K562 (cell line): ENCODE results near the gene NSUN2. TPM values are rescaled to one million over a fixed set of nuclear protein-coding genes. Genes with fewer than 3 reads are reported as not detected.
A peak's percentile ranks its signal among the peaks of the same experiment; 100 is the strongest.

Experiments used
- ATAC-seq: fragments of 200-7000 bp; cut with Tn5 transposase; 3 replicates; pipeline ENCODE4 v1.9.1; 2020; ENCODE audit warnings: moderate library complexity
- BruUV-seq: library from RNA; stranded (reverse); fragments of 400-500 nt; replicated peaks from 2 replicates; lab custom pipeline; 2021; lab: Mats Ljungman, UMichigan
- CTCF ChIA-PET: fragments of 300-600 bp; formaldehyde crosslinking; extraction: SDS; loops from one replicate; lab custom pipeline; 2021; ENCODE audit warnings: low intra/inter-chr PET ratio; lab: Yijun Ruan, JAX
- POLR2A ChIA-PET: fragments of 300-600, 350-650 bp; sonication (Branson Sonifier 250); formaldehyde crosslinking; extraction: SDS; loops from one replicate; lab custom pipeline; 2021; ENCODE audit warnings: antibody characterized with exemption, inconsistent platforms; lab: Yijun Ruan, JAX
- DNase-seq, 4 experiments: peaks; one replicate each; pipeline versions ENCODE4 v3.0.0 to v3.0.0-alpha.2; 2011 to 2018; ENCODE audit warnings: low spot score in 3 of 4, mixed read lengths in 3 of 4; ENCODE audit errors: extremely low read depth in 1 of 4
- FAIRE-seq: peaks from 2 replicates; lab custom pipeline; 2011; peaks lifted over from hg19 to GRCh38; lab: Jason Lieb, UNC
- H2AFZ ChIP-seq: 2 replicates; pipeline ENCODE4 v1.6.0; 2011; ENCODE audit warnings: low read depth, low read length, control low read depth, inconsistent platforms
- H3K27ac ChIP-seq: fragments of 200-600 bp; 3 replicates; pipeline ENCODE4 v1.8.0; 2011; ENCODE audit warnings: low read depth, mild to moderate bottlenecking, control low read depth, inconsistent platforms, low read length, moderate library complexity, mixed read lengths; ENCODE audit errors: extremely low read depth
- H3K27me3 ChIP-seq, 2 experiments: fragments of 300-600 bp in 1 of 2; 2 replicates in 1 of 2; 3 replicates in 1 of 2; pipeline versions ENCODE4 v1.6.0 to v1.8.0; 2011; ENCODE audit warnings: inconsistent platforms in 2 of 2, low read length in 2 of 2, mild to moderate bottlenecking in 1 of 2, mixed read lengths in 1 of 2, moderate library complexity in 1 of 2; ENCODE audit not compliant: control insufficient read depth in 2 of 2, insufficient read depth in 2 of 2
- H3K36me3 ChIP-seq: fragments of 300-600 bp; 3 replicates; pipeline ENCODE4 v1.8.0; 2011; ENCODE audit warnings: mild to moderate bottlenecking, low read length, inconsistent platforms; ENCODE audit not compliant: control insufficient read depth, insufficient read depth
- H3K4me1 ChIP-seq, 2 experiments: fragments of 200-600 bp in 1 of 2; replicated peaks in 1 of 2; 2 replicates in 1 of 2; 3 replicates in 1 of 2; pipeline versions ENCODE4 v1.5.1 to v1.8.0; 2011; ENCODE audit warnings: inconsistent platforms in 2 of 2, low read length in 2 of 2, mild to moderate bottlenecking in 1 of 2, mixed read lengths in 1 of 2, moderate library complexity in 1 of 2; ENCODE audit not compliant: control insufficient read depth in 2 of 2, insufficient read depth in 2 of 2
- H3K4me2 ChIP-seq: 2 replicates; pipeline ENCODE4 v1.6.1; 2011; ENCODE audit warnings: low read length, control low read depth, inconsistent platforms, mixed read lengths; ENCODE audit not compliant: insufficient read depth
- H3K4me3 ChIP-seq: fragments of 200-600 bp; sonication (generic), shearing (Covaris generic); 2 replicates; pipeline ENCODE4 v1.5.1; 2016; ENCODE audit warnings: control low read depth, inconsistent platforms
- H3K79me2 ChIP-seq: fragments of 200-600 bp; 3 replicates; pipeline ENCODE4 v1.8.0; 2011; ENCODE audit warnings: low read length, inconsistent platforms; ENCODE audit not compliant: control insufficient read depth, insufficient read depth
- H3K9ac ChIP-seq, 2 experiments: 2 replicates each; pipeline versions ENCODE4 v1.6.0 to v1.6.1; 2011; ENCODE audit warnings: low read depth in 2 of 2, low read length in 2 of 2, control low read depth in 1 of 2, inconsistent platforms in 1 of 2, mild to moderate bottlenecking in 1 of 2, mixed read lengths in 1 of 2; ENCODE audit not compliant: insufficient read depth in 1 of 2
- H3K9me1 ChIP-seq: one replicate; pipeline ENCODE4 v1.6.0; 2011; ENCODE audit warnings: inconsistent platforms, mild to moderate bottlenecking, low read length, moderate library complexity; ENCODE audit not compliant: control insufficient read depth, insufficient read depth
- H3K9me3 ChIP-seq: replicated peaks from 2 replicates; pipeline ENCODE4 v1.5.1; 2011; ENCODE audit warnings: low read depth, low read length, inconsistent platforms; ENCODE audit not compliant: control insufficient read depth, insufficient read depth
- H4K20me1 ChIP-seq: replicated peaks from 2 replicates; pipeline ENCODE4 v1.6.1; 2011; ENCODE audit warnings: low read length, inconsistent platforms, mixed read lengths; ENCODE audit not compliant: control insufficient read depth, insufficient read depth
- ARNT ChIP-seq, 2 experiments: fragments of 450-650 bp; IDR thresholded peaks; 2 replicates each; pipeline ENCODE4 v1.6.1; 2016; ENCODE audit warnings: mild to moderate bottlenecking in 1 of 2
- BRCA1 ChIP-seq, 2 experiments: fragments of 450-650 bp in 1 of 2; sonication (generic) in 1 of 2; formaldehyde crosslinking in 1 of 2; IDR thresholded peaks; 2 replicates each; pipeline versions ENCODE4 v1.5.0 to v1.6.1; 2017 to 2020; ENCODE audit warnings: mild to moderate bottlenecking in 1 of 2, missing genetic modification reagents in 1 of 2
- CBX3 ChIP-seq, 2 experiments: IDR thresholded peaks; 1 replicate in 1 of 2; 2 replicates in 1 of 2; pipeline ENCODE4 v1.6.1; 2012; ENCODE audit warnings: inconsistent platforms in 2 of 2, low read length in 2 of 2, borderline replicate concordance in 1 of 2, control low read depth in 1 of 2
- CBX5 ChIP-seq: IDR thresholded peaks from 2 replicates; pipeline ENCODE4 v1.6.1; 2014; ENCODE audit warnings: low read depth, borderline replicate concordance
- CEBPB ChIP-seq: fragments of 450-650 bp; IDR thresholded peaks from 2 replicates; pipeline ENCODE4 v1.6.1; 2016; ENCODE audit warnings: missing genetic modification characterization, missing compliant biosample characterization
- CREB3 ChIP-seq: fragments of 450-650 bp; conservative IDR thresholded peaks from 2 replicates; pipeline ENCODE4 v1.6.1; 2016; ENCODE audit warnings: missing genetic modification characterization, low read depth, mild to moderate bottlenecking, missing compliant biosample characterization, moderate library complexity
- KLF1 ChIP-seq: fragments of 450-650 bp; IDR thresholded peaks from 2 replicates; pipeline ENCODE4 v1.6.1; 2016; ENCODE audit warnings: missing genetic modification characterization, missing compliant biosample characterization
- MAFF ChIP-seq: IDR thresholded peaks from 2 replicates; pipeline ENCODE4 v1.6.1; 2012; ENCODE audit warnings: low read length, improper control_type of control experiment
- MBD2 ChIP-seq: sonication (generic); IDR thresholded peaks from 2 replicates; pipeline ENCODE4 v1.6.1; 2016; ENCODE audit warnings: low read depth, borderline replicate concordance
- NFYB ChIP-seq: IDR thresholded peaks from 2 replicates; pipeline ENCODE4 v1.6.1; 2011; ENCODE audit warnings: mild to moderate bottlenecking, moderate library complexity; ENCODE audit not compliant: insufficient read length; ENCODE audit errors: extremely low read depth
- POLR3A ChIP-seq: IDR thresholded peaks from 2 replicates; pipeline ENCODE4 v1.6.1; 2011; ENCODE audit warnings: borderline replicate concordance, mild to moderate bottlenecking, moderate library complexity; ENCODE audit not compliant: insufficient read length, insufficient read depth; ENCODE audit errors: extremely low read depth
- RB1 ChIP-seq: fragments of 450-650 bp; IDR thresholded peaks from 2 replicates; pipeline ENCODE4 v1.6.1; 2017; ENCODE audit warnings: low read depth, mild to moderate bottlenecking
- SETDB1 ChIP-seq: IDR thresholded peaks from one replicate; pipeline ENCODE4 v1.6.1; 2012; ENCODE audit warnings: low read length, control low read depth, inconsistent platforms
- ZFP36 ChIP-seq: fragments of 150-350 bp; IDR thresholded peaks from 2 replicates; pipeline ENCODE4 v1.6.1; 2018; ENCODE audit warnings: low read length, low read depth; ENCODE audit not compliant: partially characterized antibody
- ZNF445 ChIP-seq: fragments of 250-450 bp; sonication (Bioruptor Pico); IDR thresholded peaks from 2 replicates; pipeline ENCODE4 v1.4.0; 2020; ENCODE audit warnings: low read depth, mild to moderate bottlenecking, moderate library complexity
- ZNF77 ChIP-seq: fragments of 250-450 bp; sonication (Bioruptor Pico); IDR thresholded peaks from 2 replicates; pipeline ENCODE4 v1.5.0; 2020
- WGBS: fragments of 100-300 bp; shearing (Covaris generic); methylation state at CpG from one replicate; pipeline ENCODE4 v1.1.6; 2016; ENCODE audit warnings: low coverage, mixed read lengths; ENCODE audit not compliant: insufficient coverage; ENCODE audit errors: missing lambda C conversion rate; 5-methylcytosine and 5-hydroxymethylcytosine counted together
- in situ Hi-C: fragments of 300-500 bp; cut with MboI; formaldehyde crosslinking; loops from 4 replicates; pipeline ENCODE4 v1.15.0; 2018; ENCODE audit warnings: inconsistent platforms, mixed read lengths
- intact Hi-C: fragments of 100-400 bp; cut with micrococcal nuclease; formaldehyde crosslinking; loops from 2 replicates; pipeline ENCODE4 v1.14.2; 2022
- polyA plus RNA-seq, 8 experiments: library from polyadenylated mRNA; depleted of rRNA in 4 of 8; stranded (reverse) in 5 of 8; unstranded in 3 of 8; fragments of >200 nt; fragmentation: Nextera tagmentation in 2 of 8; fragmentation: Illumina TruSeq in 1 of 8; extraction: Ambion mirVana in 2 of 8; extraction: Trizol in 1 of 8; gene quantifications; 2 replicates each; pipeline versions ENCODE4 v1.2.1 to v1.2.3, GENCODE V29; 2011 to 2014; ENCODE audit warnings: inconsistent platforms in 1 of 8, missing spikeins in 1 of 8
- total RNA-seq, 7 experiments: library from RNA; depleted of rRNA in 6 of 7; stranded (reverse); fragments of >200 nt in 6 of 7; fragmentation: Illumina TruSeq in 2 of 7; extraction: Trizol in 2 of 7; gene quantifications; 2 replicates each; pipeline versions ENCODE4 v1.2.1 to v1.2.3, GENCODE V29; 2011 to 2021; ENCODE audit warnings: low replicate concordance in 1 of 7

NSUN2 gene
- total and polyA plus RNA-seq, 9 of the 15 experiments (the other 6 are each of a cell fraction or from before 2014, with no cell fraction given): 9.2 to 167 (median 127) TPM

GRCh38 chr5:6659941-6660684 is 27.3 kb upstream of the NSUN2 start:
- no peak overlapping the region for H2AFZ ChIP-seq
- in situ Hi-C loops (no loop called here), intact Hi-C loops (no loop called here)
- POLR2A ChIA-PET: no interaction called here
- H3K4me3 ChIP-seq: no peak overlapping the region
- no peak for ATAC-seq
- CTCF ChIA-PET: no interaction called here
- H3K36me3 ChIP-seq: peaks cover 27% of the 10 kb centered on the region
- no peak overlapping the region for H3K9ac ChIP-seq
- H3K79me2 ChIP-seq: no peaks in the 10 kb centered on the region
- no peak for TF ChIP-seq KLF1 (tag)
- TF ChIP-seq, all 486 proteins: peak for 0
- Histone ChIP-seq H4K20me1 (no peaks in the 10 kb centered on the region), H3K9me1 (no peaks in the 10 kb centered on the region), H3K27ac (no peak overlapping the region), H3K27me3 (no peaks in the 10 kb centered on the region), H3K4me1 (no peaks in the 10 kb centered on the region), H3K9me3 (0 out of 2 replicates have a peak, but pooled peaks cover 2% of the 10 kb centered on the region), H3K4me2 (no peak overlapping the region)
- WGBS: 80% methylated on average over 13 of the region's 13 CpGs
- FAIRE-seq (no peak), DNase-seq (no peak)
- no TSS peak for BruUV-seq

- no peaks in the 10 kb centered on the region for H3K27me3 ChIP-seq
- DNase-seq (peak in 2 of 4 experiments; percentile 23 to 31), FAIRE-seq (no peak), ATAC-seq (no peak)
- WGBS: 90% methylated on average over 5 of the region's 5 CpGs
- in situ Hi-C loops: no loop called here
- ChIA-PET CTCF (no interaction called here), POLR2A (no interaction called here)
- H3K4me1 ChIP-seq: no peaks in the 10 kb centered on the region
- intact Hi-C loops: no loop called here
- H3K9ac ChIP-seq: no peak overlapping the region
- no peaks in the 10 kb centered on the region for H3K9me1 ChIP-seq
- no peaks in the 10 kb centered on the region for H4K20me1 ChIP-seq
- no peak overlapping the region for H2AFZ ChIP-seq
- H3K4me3 ChIP-seq: no peak overlapping the region
- H3K27ac ChIP-seq: no peak overlapping the region
- H3K36me3 ChIP-seq: peaks cover 35% of the 10 kb centered on the region
- BruUV-seq: no TSS peak
- H3K9me3 ChIP-seq: 0 out of 2 replicates have a peak, but pooled peaks cover 2% of the 10 kb centered on the region
- no peaks in the 10 kb centered on the region for H3K79me2 ChIP-seq
- no peak overlapping the region for H3K4me2 ChIP-seq
- TF ChIP-seq MBD2 (no peak), CBX5 (peak; percentile 85; the same call in 1 of the 2 replicates), BRCA1 (IDR thresholded peaks at IDR 0.05) (no peak), BRCA1 (CRISPR knock-in tag; IDR thresholded peaks at IDR 0.05) (no peak), ZNF77 (CRISPR knock-in tag) (no peak), CEBPB (tag) (no peak), POLR3A (no peak), CBX3 (IDR thresholded peaks at IDR 0.05; ENCODE audit: borderline replicate concordance in 1 of 2, low read length in 2 of 2) (peak in 1 of 2 experiments; percentile 86; a peak in 2 of 3 replicates), RB1 (no peak), SETDB1 (no peak), NFYB (no peak), ZNF445 (CRISPR knock-in tag) (no peak), CREB3 (tag) (no peak), ZFP36 (no peak), ARNT (IDR thresholded peaks at IDR 0.05) (no peak), MAFF (no peak)
Measured at GRCh38 chr5:6656680-6657079, 23.8 kb upstream of the NSUN2 start.
